ENCODE data around the gene CASKIN1. TPM values are rescaled to one million over a fixed set of nuclear protein-coding genes. Genes with fewer than 3 reads are reported as not detected.
"Not testable (repeated sequence)": the region's sequence is repeated elsewhere in the genome, so short reads cannot be mapped to it uniquely, and the experiment has no call there.

The CASKIN1 gene
- polyA plus RNA-seq, 3 donors: not detected

DNA sequence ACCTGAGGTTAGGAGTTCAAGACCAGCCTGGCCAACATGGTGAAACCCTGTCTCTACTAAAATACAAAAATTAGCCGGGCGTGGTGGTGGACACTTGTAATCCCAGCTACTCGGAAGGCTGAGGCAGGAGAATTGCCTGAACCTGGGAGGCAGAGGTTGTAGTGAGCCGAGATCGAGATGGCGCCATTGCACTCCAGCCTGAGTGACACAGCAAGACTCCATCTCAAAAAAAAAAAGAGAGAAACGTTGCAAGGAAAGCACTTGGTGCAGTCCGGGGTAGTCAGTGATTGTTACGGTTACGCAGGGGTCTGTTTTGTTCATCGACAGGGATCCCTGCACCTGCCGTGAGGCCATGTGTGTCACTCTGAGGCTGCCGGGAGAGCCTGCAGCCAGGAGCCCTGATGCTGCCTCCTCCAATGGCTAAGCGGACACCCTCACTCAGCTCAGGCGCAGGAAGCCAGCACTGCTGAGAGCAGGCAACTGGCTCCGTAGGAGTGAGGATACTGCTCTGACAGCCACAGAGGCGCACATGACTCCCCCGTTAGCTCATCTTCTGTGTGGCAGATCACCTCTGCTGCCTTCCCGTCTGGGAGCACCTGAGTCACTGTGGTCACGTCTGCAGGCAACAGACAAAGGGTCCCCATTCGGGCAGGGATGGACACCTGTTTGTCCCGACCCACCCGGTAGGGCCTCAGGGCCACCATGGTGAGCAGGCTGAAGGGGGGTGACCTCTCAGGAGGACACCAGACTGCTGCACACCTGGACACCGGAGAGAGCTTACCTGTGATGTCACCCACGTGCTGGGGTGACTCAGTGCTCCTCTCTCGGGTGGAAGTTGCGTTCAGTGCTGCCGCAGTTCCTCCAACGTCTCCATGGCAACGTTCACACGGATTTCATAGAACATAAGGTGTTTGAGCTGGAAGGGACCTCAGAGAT lies 53.2 kb downstream of the CASKIN1 start:
- Mint-ChIP-seq H3K27me3 (ENCODE audit: low read depth in 3 of 3) (peaks cover 8 to 28% (median 18%) of the 10 kb centered on the region in 3 donors), H3K27ac (no peak overlapping the region), H3K36me3 (no peaks in the 10 kb centered on the region), H3K4me3 (no peak overlapping the region), H3K4me1 (peaks cover 7% of the 10 kb centered on the region), H3K9me3 (peaks cover 0 to 1% (median 0%) of the 10 kb centered on the region in 7 donors)
- DNase-seq: no peak
- H3K4me3 ChIP-seq (replicated peaks in 1 of 3; ENCODE audit: low read depth in 2 of 3, low read length in 3 of 3): no peak overlapping the region
- H3K4me2 ChIP-seq (replicated peaks; ENCODE audit: extremely low read depth, low read length, poor library complexity, severe bottlenecking): no peak overlapping the region
- no peaks in the 10 kb centered on the region for H3K9me3 ChIP-seq (replicated peaks in 1 of 2; ENCODE audit: control insufficient read depth in 1 of 2, insufficient read depth in 1 of 2, low read length in 2 of 2)
- TF ChIP-seq, protein P1, sequence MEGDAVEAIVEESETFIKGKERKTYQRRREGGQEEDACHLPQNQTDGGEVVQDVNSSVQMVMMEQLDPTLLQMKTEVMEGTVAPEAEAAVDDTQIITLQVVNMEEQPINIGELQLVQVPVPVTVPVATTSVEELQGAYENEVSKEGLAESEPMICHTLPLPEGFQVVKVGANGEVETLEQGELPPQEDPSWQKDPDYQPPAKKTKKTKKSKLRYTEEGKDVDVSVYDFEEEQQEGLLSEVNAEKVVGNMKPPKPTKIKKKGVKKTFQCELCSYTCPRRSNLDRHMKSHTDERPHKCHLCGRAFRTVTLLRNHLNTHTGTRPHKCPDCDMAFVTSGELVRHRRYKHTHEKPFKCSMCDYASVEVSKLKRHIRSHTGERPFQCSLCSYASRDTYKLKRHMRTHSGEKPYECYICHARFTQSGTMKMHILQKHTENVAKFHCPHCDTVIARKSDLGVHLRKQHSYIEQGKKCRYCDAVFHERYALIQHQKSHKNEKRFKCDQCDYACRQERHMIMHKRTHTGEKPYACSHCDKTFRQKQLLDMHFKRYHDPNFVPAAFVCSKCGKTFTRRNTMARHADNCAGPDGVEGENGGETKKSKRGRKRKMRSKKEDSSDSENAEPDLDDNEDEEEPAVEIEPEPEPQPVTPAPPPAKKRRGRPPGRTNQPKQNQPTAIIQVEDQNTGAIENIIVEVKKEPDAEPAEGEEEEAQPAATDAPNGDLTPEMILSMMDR (IDR thresholded peaks at IDR 0.05): no peak
- peaks cover 0 to 6% of the 10 kb centered on the region in 2 donors for H3K27me3 ChIP-seq (ENCODE audit: control insufficient read depth in 2 of 2, insufficient read depth in 2 of 2, low read length in 2 of 2)
- H3K9ac ChIP-seq (ENCODE audit: insufficient read depth, low read length, poor library complexity, severe bottlenecking): no peak overlapping the region
- H2AFZ ChIP-seq (ENCODE audit: insufficient read depth, low read depth, low read length, poor library complexity, severe bottlenecking): no peak overlapping the region
- intact Hi-C loops (cut with micrococcal nuclease): no loop called here
- no peaks in the 10 kb centered on the region for H4K20me1 ChIP-seq (ENCODE audit: insufficient read depth, low read length)
- WGBS (ENCODE audit: insufficient coverage): 75% methylated on average over 31 of the region's 31 CpGs
- peaks cover 4 to 6% of the 10 kb centered on the region in 2 donors for H3K4me1 ChIP-seq (ENCODE audit: control insufficient read depth in 1 of 2, insufficient read depth in 2 of 2, low read length in 2 of 2)
- H3K79me2 ChIP-seq (ENCODE audit: insufficient read depth, low read length): no peaks in the 10 kb centered on the region
- no peaks in the 10 kb centered on the region for H3K36me3 ChIP-seq (replicated peaks in 1 of 2; ENCODE audit: control insufficient read depth in 1 of 2, insufficient read depth in 2 of 2, low read length in 2 of 2)
- no peak overlapping the region for H3K27ac ChIP-seq (ENCODE audit: low read depth in 1 of 2, low read length in 2 of 2)

DNA sequence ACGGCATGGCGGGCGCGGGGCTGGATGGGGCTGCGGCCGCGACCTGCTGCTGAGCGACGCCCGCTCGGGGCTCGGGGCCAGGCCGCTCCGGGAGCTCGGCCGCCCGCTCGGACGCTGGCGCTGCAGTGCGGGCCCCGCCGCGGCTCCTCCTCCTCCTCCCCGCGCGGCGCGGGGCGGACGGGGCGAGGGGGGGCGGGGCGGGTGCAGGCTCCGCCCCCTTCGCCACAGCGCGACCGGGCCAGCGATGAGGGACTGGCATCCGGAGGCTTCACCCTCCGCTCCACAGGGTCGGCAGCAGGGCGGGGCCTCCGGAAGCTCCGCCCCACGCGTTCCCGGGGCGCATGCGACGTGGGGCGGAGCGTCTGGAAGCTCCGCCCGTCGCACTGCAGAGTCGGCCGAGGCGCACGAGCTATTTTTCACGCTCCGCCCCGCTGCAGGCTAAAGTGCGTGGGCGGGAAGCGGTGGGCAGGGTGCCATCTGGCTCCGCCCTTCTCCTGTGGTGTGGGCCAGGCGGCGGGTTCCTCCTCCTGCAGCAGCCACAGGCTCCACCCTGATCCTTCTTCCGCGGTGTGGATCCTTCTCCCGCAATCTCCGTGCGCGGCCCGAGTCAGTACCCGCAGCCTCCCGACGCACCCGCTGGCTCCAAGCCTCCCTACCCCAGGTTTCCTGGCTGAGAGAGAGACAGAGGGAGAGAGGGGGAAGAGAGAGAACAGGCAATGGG lies 60.5 kb downstream of the CASKIN1 start, which contains the start of gene PKD1:
PKD1 (minus strand) TSS at position 129 of the 721 bp plus-strand sequence. CDS start 209 bp downstream, outside the sequence.
- Mint-ChIP-seq H3K27ac (peak within 1 kb of the TSS; percentile 90 to 96 (median 95)), H3K4me1 (peaks cover 21% of the 10 kb centered on the region), H3K4me3 (peak within 1 kb of the TSS; percentile 87 to 94), H3K27me3 (ENCODE audit: low read depth in 3 of 3) (peaks cover 5 to 13% (median 11%) of the 10 kb centered on the region in 3 donors)
- H3K27me3 ChIP-seq (ENCODE audit: control insufficient read depth in 2 of 2, insufficient read depth in 2 of 2, low read length in 2 of 2); H3K36me3 Mint-ChIP-seq; H3K9me3 Mint-ChIP-seq; H3K36me3 ChIP-seq (replicated peaks in 1 of 2; ENCODE audit: control insufficient read depth in 1 of 2, insufficient read depth in 2 of 2, low read length in 2 of 2); intact Hi-C loops (cut with micrococcal nuclease); H3K79me2 ChIP-seq (ENCODE audit: insufficient read depth, low read length); H3K9me3 ChIP-seq (replicated peaks in 1 of 2; ENCODE audit: control insufficient read depth in 1 of 2, insufficient read depth in 1 of 2, low read length in 2 of 2); H4K20me1 ChIP-seq (ENCODE audit: insufficient read depth, low read length): not testable (repeated sequence)
- peaks cover 10 to 13% of the 10 kb centered on the region in 2 donors for H3K4me1 ChIP-seq (ENCODE audit: control insufficient read depth in 1 of 2, insufficient read depth in 2 of 2, low read length in 2 of 2)
- H2AFZ ChIP-seq (ENCODE audit: insufficient read depth, low read depth, low read length, poor library complexity, severe bottlenecking): peak within 1 kb of the TSS; percentile 63
- H3K4me3 ChIP-seq (replicated peaks in 1 of 3; ENCODE audit: low read depth in 2 of 3, low read length in 3 of 3): peak within 1 kb of the TSS; percentile 38 to 63 (median 44)
- WGBS (ENCODE audit: insufficient coverage): 0% methylated on average over 21 of the region's 81 CpGs
- H3K27ac ChIP-seq (ENCODE audit: low read depth in 1 of 2, low read length in 2 of 2): peak within 1 kb of the TSS in 1 of 2 donors; percentile 48
- DNase-seq: peak; percentile 88 to 97 (median 92)
- H3K9ac ChIP-seq (ENCODE audit: insufficient read depth, low read length, poor library complexity, severe bottlenecking): peak within 1 kb of the TSS; percentile 36
- H3K4me2 ChIP-seq (replicated peaks; ENCODE audit: extremely low read depth, low read length, poor library complexity, severe bottlenecking): peak within 1 kb of the TSS; percentile 60

DNA sequence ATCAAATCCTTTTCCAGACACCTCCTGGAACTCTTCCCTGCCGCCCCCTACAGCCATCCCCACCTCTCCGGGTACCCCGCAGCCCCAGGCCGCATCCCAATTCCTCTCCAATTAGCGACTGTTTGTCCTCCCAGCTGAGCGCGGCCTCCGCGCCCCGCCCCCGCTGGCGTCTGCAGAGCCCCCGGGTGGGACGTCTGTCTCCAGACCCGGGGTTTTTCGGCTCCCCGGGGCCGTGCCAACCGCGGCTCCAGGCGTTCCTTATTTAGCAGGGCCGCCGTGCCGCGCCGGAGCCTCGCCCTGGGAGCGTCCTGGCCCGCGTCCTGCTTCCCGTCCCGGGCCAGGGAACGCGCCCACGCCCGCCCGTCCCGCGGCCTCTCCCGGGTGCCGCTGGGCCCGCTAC lies 61.3 kb downstream of the CASKIN1 start:
- H2AFZ ChIP-seq (ENCODE audit: insufficient read depth, low read depth, low read length, poor library complexity, severe bottlenecking); H3K27ac ChIP-seq (ENCODE audit: low read depth in 1 of 2, low read length in 2 of 2); H3K9ac ChIP-seq (ENCODE audit: insufficient read depth, low read length, poor library complexity, severe bottlenecking); H3K9me3 Mint-ChIP-seq; H3K27me3 ChIP-seq (ENCODE audit: control insufficient read depth in 2 of 2, insufficient read depth in 2 of 2, low read length in 2 of 2); H4K20me1 ChIP-seq (ENCODE audit: insufficient read depth, low read length); H3K79me2 ChIP-seq (ENCODE audit: insufficient read depth, low read length); H3K36me3 Mint-ChIP-seq; H3K4me2 ChIP-seq (replicated peaks; ENCODE audit: extremely low read depth, low read length, poor library complexity, severe bottlenecking); intact Hi-C loops (cut with micrococcal nuclease); H3K36me3 ChIP-seq (replicated peaks in 1 of 2; ENCODE audit: control insufficient read depth in 1 of 2, insufficient read depth in 2 of 2, low read length in 2 of 2); DNase-seq; H3K9me3 ChIP-seq (replicated peaks in 1 of 2; ENCODE audit: control insufficient read depth in 1 of 2, insufficient read depth in 1 of 2, low read length in 2 of 2): not testable (repeated sequence)
- H3K4me1 Mint-ChIP-seq: peaks cover 18% of the 10 kb centered on the region
- H3K4me3 Mint-ChIP-seq: peak overlapping the region; percentile 75 to 85
- Histone ChIP-seq H3K4me1 (ENCODE audit: control insufficient read depth in 1 of 2, insufficient read depth in 2 of 2, low read length in 2 of 2) (peaks cover 10 to 13% of the 10 kb centered on the region in 2 donors), H3K4me3 (replicated peaks in 1 of 3; ENCODE audit: low read depth in 2 of 3, low read length in 3 of 3) (peak overlapping the region; percentile 38 to 63 (median 44))
- peaks cover 5 to 13% (median 11%) of the 10 kb centered on the region in 3 donors for H3K27me3 Mint-ChIP-seq (ENCODE audit: low read depth in 3 of 3)
- H3K27ac Mint-ChIP-seq: peak overlapping the region in 2 of 7 donors; percentile 69 to 85
- 0% methylated on average over 14 of the region's 42 CpGs for WGBS (ENCODE audit: insufficient coverage)

All from CD14-positive monocyte (primary cell).